Upper lobe of left lung (tissue), 4 donors: Measurements from ENCODE around the gene CNTNAP5.

Experiments
- POLR2A ChIP-seq, 4 donors: fragments of 450-650 bp; IDR thresholded peaks; one replicate each; pipeline ENCODE4 v1.5.1; 2016 to 2017; ENCODE audit warnings: antibody characterized with exemption in 4 of 4, mild to moderate bottlenecking in 2 of 4
- POLR2AphosphoS5 ChIP-seq, 2 donors: sonication (generic); formaldehyde crosslinking; IDR thresholded peaks; one replicate each; pipeline ENCODE4 v1.5.1; 2017; ENCODE audit warnings: antibody characterized with exemption in 2 of 2
- TF ChIP-seq, protein P1 (sequence below), 6 experiments: fragments of 450-650 bp in 4 of 6; fragments of 200-600 bp in 2 of 6; sonication (generic) in 2 of 6; IDR thresholded peaks; one replicate each; pipeline ENCODE4 v1.5.1; 2016 to 2019; ENCODE audit warnings: antibody characterized with exemption in 6 of 6

GRCh38 chr2:124480958-124481357 lies 455.9 kb downstream of the CNTNAP5 start:
- TF ChIP-seq, protein P1, sequence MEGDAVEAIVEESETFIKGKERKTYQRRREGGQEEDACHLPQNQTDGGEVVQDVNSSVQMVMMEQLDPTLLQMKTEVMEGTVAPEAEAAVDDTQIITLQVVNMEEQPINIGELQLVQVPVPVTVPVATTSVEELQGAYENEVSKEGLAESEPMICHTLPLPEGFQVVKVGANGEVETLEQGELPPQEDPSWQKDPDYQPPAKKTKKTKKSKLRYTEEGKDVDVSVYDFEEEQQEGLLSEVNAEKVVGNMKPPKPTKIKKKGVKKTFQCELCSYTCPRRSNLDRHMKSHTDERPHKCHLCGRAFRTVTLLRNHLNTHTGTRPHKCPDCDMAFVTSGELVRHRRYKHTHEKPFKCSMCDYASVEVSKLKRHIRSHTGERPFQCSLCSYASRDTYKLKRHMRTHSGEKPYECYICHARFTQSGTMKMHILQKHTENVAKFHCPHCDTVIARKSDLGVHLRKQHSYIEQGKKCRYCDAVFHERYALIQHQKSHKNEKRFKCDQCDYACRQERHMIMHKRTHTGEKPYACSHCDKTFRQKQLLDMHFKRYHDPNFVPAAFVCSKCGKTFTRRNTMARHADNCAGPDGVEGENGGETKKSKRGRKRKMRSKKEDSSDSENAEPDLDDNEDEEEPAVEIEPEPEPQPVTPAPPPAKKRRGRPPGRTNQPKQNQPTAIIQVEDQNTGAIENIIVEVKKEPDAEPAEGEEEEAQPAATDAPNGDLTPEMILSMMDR (IDR thresholded peaks at IDR 0.05) = no peak
- TF ChIP-seq POLR2A (IDR thresholded peaks at IDR 0.05) = no peak
- TF ChIP-seq POLR2AphosphoS5 (IDR thresholded peaks at IDR 0.05) = no peak
